LNCaP clone FGC (cell line): ENCODE data around the gene TSGA10IP.

ENCODE experiments used
- DNase-seq: peaks from one replicate; pipeline ENCODE4 v3.0.0-alpha.2; 2011; ENCODE audit warnings: low read depth
- H3K4me3 ChIP-seq: 2 replicates; pipeline ENCODE4 v1.5.1; 2011; ENCODE audit warnings: mild to moderate bottlenecking, low read depth, low read length, control low read depth
- TF ChIP-seq, protein P1 (sequence below): IDR thresholded peaks from 2 replicates; pipeline ENCODE4 v1.5.1; 2012; ENCODE audit warnings: mild to moderate bottlenecking; ENCODE audit not compliant: control insufficient read depth, insufficient read depth; ENCODE audit errors: extremely low read depth

TSGA10IP gene

DNA sequence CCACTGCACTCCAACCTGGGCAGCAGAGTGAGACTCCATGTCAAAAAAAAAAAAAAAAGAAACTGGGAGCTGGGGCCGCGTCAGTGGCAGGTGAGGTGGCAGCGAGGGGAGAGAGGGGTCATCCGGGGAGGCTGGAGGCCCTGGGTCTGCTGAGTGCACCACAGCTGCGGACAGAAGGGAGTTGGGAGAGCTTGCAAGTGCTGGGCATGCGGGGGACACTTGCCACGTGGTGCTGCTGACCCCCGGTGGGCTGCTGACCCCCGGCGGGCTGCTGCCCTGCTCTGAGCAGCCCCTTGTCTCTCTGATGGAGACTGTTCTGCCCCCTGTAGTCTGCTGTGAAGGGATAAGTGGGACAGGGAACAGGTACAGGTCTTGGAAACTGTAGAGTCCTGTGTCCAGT, 23.4 kb upstream of the TSGA10IP start:
- DNase-seq, result no peak
- no peak overlapping the region for H3K4me3 ChIP-seq
- TF ChIP-seq, protein P1, sequence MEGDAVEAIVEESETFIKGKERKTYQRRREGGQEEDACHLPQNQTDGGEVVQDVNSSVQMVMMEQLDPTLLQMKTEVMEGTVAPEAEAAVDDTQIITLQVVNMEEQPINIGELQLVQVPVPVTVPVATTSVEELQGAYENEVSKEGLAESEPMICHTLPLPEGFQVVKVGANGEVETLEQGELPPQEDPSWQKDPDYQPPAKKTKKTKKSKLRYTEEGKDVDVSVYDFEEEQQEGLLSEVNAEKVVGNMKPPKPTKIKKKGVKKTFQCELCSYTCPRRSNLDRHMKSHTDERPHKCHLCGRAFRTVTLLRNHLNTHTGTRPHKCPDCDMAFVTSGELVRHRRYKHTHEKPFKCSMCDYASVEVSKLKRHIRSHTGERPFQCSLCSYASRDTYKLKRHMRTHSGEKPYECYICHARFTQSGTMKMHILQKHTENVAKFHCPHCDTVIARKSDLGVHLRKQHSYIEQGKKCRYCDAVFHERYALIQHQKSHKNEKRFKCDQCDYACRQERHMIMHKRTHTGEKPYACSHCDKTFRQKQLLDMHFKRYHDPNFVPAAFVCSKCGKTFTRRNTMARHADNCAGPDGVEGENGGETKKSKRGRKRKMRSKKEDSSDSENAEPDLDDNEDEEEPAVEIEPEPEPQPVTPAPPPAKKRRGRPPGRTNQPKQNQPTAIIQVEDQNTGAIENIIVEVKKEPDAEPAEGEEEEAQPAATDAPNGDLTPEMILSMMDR, result no peak

DNA sequence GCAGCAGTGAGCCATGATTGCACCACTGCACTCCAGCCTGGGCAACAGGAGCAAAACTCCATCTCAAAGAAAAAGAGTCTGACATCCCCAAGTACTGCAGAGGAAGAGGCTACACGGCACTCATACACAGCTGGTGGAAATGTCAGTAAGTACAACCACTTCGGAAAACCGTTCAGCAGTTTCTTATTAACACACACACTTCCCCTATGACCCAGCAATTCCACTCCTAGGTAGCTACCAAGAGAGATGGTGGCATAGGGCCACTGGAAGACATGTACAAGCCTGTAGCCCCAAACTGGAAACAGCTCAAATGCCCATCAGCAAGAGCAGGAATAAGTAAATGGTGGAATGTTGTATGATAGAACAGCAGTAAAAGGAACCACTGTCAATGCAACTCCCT, 22.7 kb upstream of the TSGA10IP start:
- no peak for DNase-seq
- TF ChIP-seq, protein P1, result no peak
- no peak overlapping the region for H3K4me3 ChIP-seq

DNA sequence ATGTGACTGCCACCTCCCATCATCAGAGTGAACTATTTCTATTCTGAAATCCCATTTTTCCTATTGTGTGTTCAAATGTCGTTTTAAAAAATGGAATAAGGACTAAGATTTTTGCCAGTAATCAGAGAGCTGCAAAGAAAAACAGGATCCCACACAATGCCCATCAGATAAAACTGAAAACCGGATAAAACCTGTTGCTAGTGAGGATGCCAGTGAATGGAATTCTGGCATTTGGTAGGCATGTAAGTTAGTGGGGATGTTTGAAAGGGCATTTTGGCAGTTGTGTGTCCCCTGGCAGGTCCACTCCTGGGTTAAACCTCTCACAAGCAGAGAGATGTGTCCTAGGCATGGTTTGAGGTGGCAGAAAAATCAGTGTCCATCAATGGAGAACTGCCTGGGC, 19.9 kb upstream of the TSGA10IP start:
- TF ChIP-seq, protein P1, result no peak
- no peak overlapping the region for H3K4me3 ChIP-seq
- DNase-seq, result no peak

DNA sequence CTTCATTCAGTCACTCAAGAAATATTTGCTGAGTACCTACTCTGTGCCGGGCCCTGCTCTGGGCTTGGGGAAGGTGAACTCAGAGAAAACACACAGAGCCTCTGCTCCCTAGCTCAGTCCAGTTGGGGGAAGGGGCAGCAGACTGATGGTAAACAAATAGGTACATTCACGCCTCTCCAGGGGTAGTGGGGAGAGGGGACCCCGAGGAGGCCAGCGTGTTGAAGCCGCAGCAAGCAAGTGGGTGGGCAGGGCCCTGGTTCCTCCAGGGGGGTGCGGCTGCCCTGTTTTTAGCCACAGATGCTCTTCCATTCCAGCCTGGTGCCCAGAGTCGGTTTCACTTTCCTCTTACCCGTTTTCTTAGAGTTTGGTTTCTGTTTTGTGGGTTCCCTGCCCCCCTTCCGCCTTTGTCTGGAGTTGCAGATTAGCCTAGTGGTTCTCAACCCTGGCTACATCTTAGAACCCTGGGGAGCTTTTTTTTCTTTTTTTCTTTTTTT, 17.3 kb upstream of the TSGA10IP start:
- no peak for DNase-seq
- H3K4me3 ChIP-seq, result no peak overlapping the region
- TF ChIP-seq, protein P1, result no peak

DNA sequence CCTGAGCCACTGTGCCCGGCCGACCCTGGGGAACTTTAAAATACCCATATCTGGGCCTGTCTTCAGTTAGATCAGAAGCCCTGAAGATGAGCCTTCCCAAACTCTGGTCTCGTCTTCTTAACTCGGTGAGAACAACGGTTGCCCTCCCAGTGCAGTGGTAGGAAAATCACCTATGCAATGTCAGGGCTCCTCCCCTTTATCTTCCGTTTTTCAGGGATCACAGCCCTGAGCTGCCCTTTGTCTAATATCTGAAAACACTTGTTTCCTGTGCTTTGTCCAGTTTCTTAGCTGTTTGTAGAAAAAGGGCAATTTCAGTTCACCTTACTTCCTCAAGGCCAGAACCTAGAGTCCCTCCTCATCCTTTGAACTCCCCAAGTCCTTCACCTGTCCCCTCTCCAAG, 16.6 kb upstream of the TSGA10IP start:
- no peak for DNase-seq
- H3K4me3 ChIP-seq, result no peak overlapping the region
- TF ChIP-seq, protein P1, result no peak

DNA sequence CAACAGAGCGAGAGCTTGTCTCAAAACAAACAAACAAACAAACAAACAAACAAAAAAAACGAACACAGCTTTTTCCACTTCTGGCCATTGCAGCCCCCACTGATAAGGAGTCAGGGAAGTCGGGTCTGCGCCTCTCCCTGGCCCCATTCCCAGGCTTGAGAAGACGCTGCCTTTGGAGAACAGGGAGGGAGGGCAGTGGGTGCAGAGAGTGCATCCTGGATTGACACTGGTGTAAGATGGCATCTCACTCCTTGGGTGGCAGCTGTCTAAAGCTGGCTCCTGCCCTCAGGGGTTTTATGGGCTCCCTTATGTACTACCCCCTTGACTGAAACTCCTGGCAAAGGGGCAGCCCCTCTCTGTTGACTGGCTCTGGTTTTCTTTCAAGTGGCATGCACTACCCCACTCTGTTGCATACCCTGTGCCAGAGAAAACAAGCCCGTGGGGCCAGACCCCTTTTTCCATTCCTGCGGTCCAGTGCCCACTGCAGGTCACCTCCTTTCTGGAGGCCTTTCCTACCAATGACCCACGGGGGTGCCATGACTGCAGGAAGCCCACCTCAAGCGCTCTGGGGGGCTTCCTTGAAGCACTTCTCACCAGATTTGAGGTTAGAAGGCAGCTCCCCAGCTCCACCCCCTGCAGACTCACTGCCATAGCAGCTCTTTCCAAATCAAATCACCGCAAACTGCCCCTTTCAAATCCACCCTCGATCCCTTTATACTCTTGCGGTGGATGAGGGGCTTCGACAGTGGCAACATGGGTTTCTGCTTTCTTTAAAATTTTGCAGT, 13.3 kb upstream of the TSGA10IP start:
- H3K4me3 ChIP-seq, result no peak overlapping the region
- DNase-seq, result no peak
- TF ChIP-seq, protein P1, result no peak

DNA sequence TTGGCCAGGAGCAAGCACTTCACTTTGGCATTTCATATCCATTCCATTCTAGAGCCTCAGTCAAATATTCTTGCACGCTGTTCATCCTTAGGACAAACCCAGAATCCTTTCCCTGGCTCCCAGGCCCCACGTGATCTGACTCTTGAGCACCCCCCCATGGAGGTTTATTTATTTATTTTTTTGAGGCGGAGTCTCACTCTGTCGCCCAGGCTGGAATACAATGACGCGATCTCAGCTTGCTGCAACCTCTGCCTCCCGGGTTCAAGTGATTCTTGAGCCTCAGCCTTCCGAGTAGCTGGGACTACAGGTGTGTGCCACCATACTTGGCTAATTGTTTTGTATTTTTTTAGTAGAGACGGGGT, 12.7 kb upstream of the TSGA10IP start:
- TF ChIP-seq, protein P1, result no peak
- no peak for DNase-seq
- no peak overlapping the region for H3K4me3 ChIP-seq
